WTC11 (cell line): Measurements from ENCODE around the gene NHSL1. TPM values are rescaled to one million over a fixed set of nuclear protein-coding genes. Genes with fewer than 3 reads are reported as not detected.

ENCODE experiments used
- ATAC-seq: fragments of 200-7000 bp; cut with Tn5 transposase; 2 replicates; pipeline ENCODE4 v1.10.0; 2021; ENCODE audit warnings: mild to moderate bottlenecking, moderate library complexity
- CTCF ChIA-PET: fragments of 300-600 bp; sonication (Branson Sonifier 250); formaldehyde crosslinking; loops from one replicate; lab custom pipeline; 2021; ENCODE audit warnings: antibody characterized with exemption; lab: Charles Lee
- POLR2A ChIA-PET: fragments of 350-600 bp; sonication (Branson Sonifier 250); formaldehyde crosslinking; loops from one replicate; lab custom pipeline; 2021; ENCODE audit warnings: antibody characterized with exemption; lab: Charles Lee
- DNase-seq: peaks from one replicate; pipeline ENCODE4 v3.0.0; 2021; ENCODE audit warnings: low spot score
- H3K27ac Mint-ChIP-seq: 2 replicates; pipeline ENCODE4 v1.8.0; 2021; ENCODE audit warnings: mixed read lengths
- H3K27me3 Mint-ChIP-seq: 2 replicates; pipeline ENCODE4 v1.8.0; 2021; ENCODE audit warnings: low read depth, mild to moderate bottlenecking, moderate library complexity, mixed read lengths
- H3K36me3 Mint-ChIP-seq: 2 replicates; pipeline ENCODE4 v1.8.0; 2021; ENCODE audit warnings: mixed read lengths
- H3K4me1 Mint-ChIP-seq: 2 replicates; pipeline ENCODE4 v1.8.0; 2022; ENCODE audit warnings: mixed read lengths
- H3K4me3 Mint-ChIP-seq: 2 replicates; pipeline ENCODE4 v1.8.0; 2021; ENCODE audit warnings: mild to moderate bottlenecking, moderate library complexity, mixed read lengths
- H3K9me3 Mint-ChIP-seq: 2 replicates; pipeline ENCODE4 v1.8.0; 2021; ENCODE audit warnings: mixed read lengths
- ELF4 ChIP-seq: sonication (generic); formaldehyde crosslinking; IDR thresholded peaks from 2 replicates; pipeline ENCODE4 v1.8.1; 2022; ENCODE audit warnings: low read depth, mild to moderate bottlenecking, moderate library complexity, missing genetic modification reagents
- EMX1 ChIP-seq: fragments of 250-450 bp; sonication (Bioruptor Pico); IDR thresholded peaks from 2 replicates; pipeline ENCODE4 v1.8.0; 2021; ENCODE audit warnings: mild to moderate bottlenecking
- GRHL2 ChIP-seq: fragments of 250-450 bp; sonication (Bioruptor Pico); IDR thresholded peaks from 2 replicates; pipeline ENCODE4 v1.8.0; 2022; ENCODE audit warnings: mild to moderate bottlenecking, moderate library complexity; ENCODE audit not compliant: insufficient replicate concordance, severe bottlenecking
- JUN ChIP-seq: sonication (generic); formaldehyde crosslinking; IDR thresholded peaks from 2 replicates; pipeline ENCODE4 v1.8.0; 2023; ENCODE audit warnings: mild to moderate bottlenecking, missing genetic modification reagents
- NFATC4 ChIP-seq: fragments of 250-450 bp; sonication (Bioruptor Pico); IDR thresholded peaks from 2 replicates; pipeline ENCODE4 v1.9.0; 2021; ENCODE audit warnings: mild to moderate bottlenecking
- NR1H2 ChIP-seq: sonication (generic); formaldehyde crosslinking; IDR thresholded peaks from 2 replicates; pipeline ENCODE4 v1.9.0; 2021; ENCODE audit warnings: mild to moderate bottlenecking, moderate library complexity, missing genetic modification reagents
- NR2C2 ChIP-seq: sonication (generic); formaldehyde crosslinking; IDR thresholded peaks from 2 replicates; pipeline ENCODE4 v1.8.0; 2022; ENCODE audit warnings: mild to moderate bottlenecking, missing genetic modification reagents
- SOX15 ChIP-seq: fragments of 250-450 bp; sonication (Bioruptor Pico); IDR thresholded peaks from 2 replicates; pipeline ENCODE4 v1.9.0; 2021; ENCODE audit warnings: mild to moderate bottlenecking
- SP1 ChIP-seq: sonication (generic); formaldehyde crosslinking; conservative IDR thresholded peaks from 2 replicates; pipeline ENCODE4 v1.8.1; 2022; ENCODE audit warnings: missing genetic modification reagents
- TCF7 ChIP-seq: sonication (generic); formaldehyde crosslinking; IDR thresholded peaks from 2 replicates; pipeline ENCODE4 v1.8.0; 2022; ENCODE audit warnings: mild to moderate bottlenecking, low read depth, missing genetic modification reagents, moderate library complexity
- TEAD1 ChIP-seq: sonication (generic); formaldehyde crosslinking; IDR thresholded peaks from 2 replicates; pipeline ENCODE4 v1.8.0; 2022; ENCODE audit warnings: mild to moderate bottlenecking, missing genetic modification reagents
- TP53 ChIP-seq: sonication (generic); formaldehyde crosslinking; IDR thresholded peaks from 2 replicates; pipeline ENCODE4 v1.8.1; 2023; ENCODE audit warnings: mild to moderate bottlenecking, missing genetic modification reagents
- ZBTB21 ChIP-seq: sonication (generic); formaldehyde crosslinking; IDR thresholded peaks from 2 replicates; pipeline ENCODE4 v1.8.1; 2023; ENCODE audit warnings: mild to moderate bottlenecking, missing genetic modification reagents, borderline replicate concordance
- ZNF138 ChIP-seq: sonication (generic); formaldehyde crosslinking; conservative IDR thresholded peaks from 2 replicates; pipeline ENCODE4 v1.8.1; 2022; ENCODE audit warnings: mild to moderate bottlenecking, moderate library complexity, missing genetic modification reagents
- ZNF219 ChIP-seq: sonication (generic); formaldehyde crosslinking; IDR thresholded peaks from 2 replicates; pipeline ENCODE4 v1.8.0; 2023; ENCODE audit warnings: missing genetic modification reagents, mild to moderate bottlenecking, borderline replicate concordance
- ZNF317 ChIP-seq: sonication (generic); formaldehyde crosslinking; IDR thresholded peaks from 2 replicates; pipeline ENCODE4 v1.8.1; 2023; ENCODE audit warnings: low read depth, mild to moderate bottlenecking, moderate library complexity, missing genetic modification reagents, borderline replicate concordance
- ZNF423 ChIP-seq: fragments of 250-450 bp; sonication (Bioruptor Pico); IDR thresholded peaks from 2 replicates; pipeline ENCODE4 v2.1.2; 2022; ENCODE audit warnings: mild to moderate bottlenecking, moderate library complexity
- ZNF671 ChIP-seq: fragments of 250-450 bp; sonication (Bioruptor Pico); IDR thresholded peaks from 2 replicates; pipeline ENCODE4 v1.8.0; 2021; ENCODE audit warnings: mild to moderate bottlenecking
- total RNA-seq: library from RNA; stranded (reverse); gene quantifications from 3 replicates; pipeline ENCODE4 v1.2.3, GENCODE V29; 2021
- TF ChIP-seq, protein P1 (sequence below): fragments of 250-450 bp; sonication (Bioruptor Pico); IDR thresholded peaks from 2 replicates; pipeline ENCODE4 v2.1.2; 2022; ENCODE audit warnings: mild to moderate bottlenecking, moderate library complexity
- TF ChIP-seq, protein P2 (sequence below): sonication (generic); formaldehyde crosslinking; IDR thresholded peaks from 2 replicates; pipeline ENCODE4 v1.8.1; 2023; ENCODE audit warnings: mild to moderate bottlenecking, missing genetic modification reagents
- TF ChIP-seq, protein P3 (sequence below): sonication (generic); formaldehyde crosslinking; IDR thresholded peaks from 2 replicates; pipeline ENCODE4 v1.8.1; 2022; ENCODE audit warnings: missing genetic modification reagents, borderline replicate concordance
- TF ChIP-seq, protein P4 (sequence below): sonication (generic); formaldehyde crosslinking; IDR thresholded peaks from 2 replicates; pipeline ENCODE4 v1.8.1; 2022; ENCODE audit warnings: mild to moderate bottlenecking, moderate library complexity, missing genetic modification reagents
- TF ChIP-seq, protein P5 (sequence below): fragments of 250-450 bp; sonication (Bioruptor Pico); IDR thresholded peaks from 2 replicates; pipeline ENCODE4 v1.9.0; 2021; ENCODE audit warnings: mild to moderate bottlenecking, borderline replicate concordance
- TF ChIP-seq, protein P6 (sequence below): sonication (generic); formaldehyde crosslinking; IDR thresholded peaks from 2 replicates; pipeline ENCODE4 v1.8.0; 2022; ENCODE audit warnings: mild to moderate bottlenecking, missing genetic modification reagents
- TF ChIP-seq, protein P7 (sequence below): fragments of 250-450 bp; sonication (Bioruptor Pico); IDR thresholded peaks from 2 replicates; pipeline ENCODE4 v1.9.0; 2021; ENCODE audit warnings: mild to moderate bottlenecking

The NHSL1 gene
- total RNA-seq, 1 experiment from 2014 or later, result 31.1 TPM

DNA sequence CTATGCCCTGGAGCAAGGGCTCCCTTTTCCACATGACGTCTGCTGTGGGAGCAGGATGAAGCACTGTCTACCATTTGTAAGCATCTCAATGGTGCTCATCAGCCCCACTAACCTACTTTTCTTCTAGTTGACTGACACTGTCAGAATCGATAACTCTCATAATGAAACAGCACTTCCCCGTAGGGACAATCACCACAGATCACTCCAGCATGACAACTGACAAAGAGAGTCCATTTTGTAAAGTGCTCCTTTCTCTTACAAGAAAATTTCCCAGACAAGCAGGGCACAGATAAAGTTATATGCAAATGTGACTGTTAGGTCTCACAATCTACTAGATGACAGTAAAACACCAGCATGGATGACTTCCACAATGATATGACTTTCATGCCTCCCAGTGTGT lies 48.8 kb downstream of the NHSL1 start (continued):
- TF ChIP-seq NR2C2 (CRISPR knock-in tag), result no peak
- no peak for TF ChIP-seq ZNF219 (CRISPR knock-in tag)
- TF ChIP-seq, protein P1, sequence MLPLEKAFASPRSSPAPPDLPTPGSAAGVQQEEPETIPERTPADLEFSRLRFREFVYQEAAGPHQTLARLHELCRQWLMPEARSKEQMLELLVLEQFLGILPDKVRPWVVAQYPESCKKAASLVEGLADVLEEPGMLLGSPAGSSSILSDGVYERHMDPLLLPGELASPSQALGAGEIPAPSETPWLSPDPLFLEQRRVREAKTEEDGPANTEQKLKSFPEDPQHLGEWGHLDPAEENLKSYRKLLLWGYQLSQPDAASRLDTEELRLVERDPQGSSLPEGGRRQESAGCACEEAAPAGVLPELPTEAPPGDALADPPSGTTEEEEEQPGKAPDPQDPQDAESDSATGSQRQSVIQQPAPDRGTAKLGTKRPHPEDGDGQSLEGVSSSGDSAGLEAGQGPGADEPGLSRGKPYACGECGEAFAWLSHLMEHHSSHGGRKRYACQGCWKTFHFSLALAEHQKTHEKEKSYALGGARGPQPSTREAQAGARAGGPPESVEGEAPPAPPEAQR (CRISPR knock-in tag), result no peak
- no peak for TF ChIP-seq EMX1 (CRISPR knock-in tag)
- no peak for TF ChIP-seq SP1
- TF ChIP-seq, protein P2, sequence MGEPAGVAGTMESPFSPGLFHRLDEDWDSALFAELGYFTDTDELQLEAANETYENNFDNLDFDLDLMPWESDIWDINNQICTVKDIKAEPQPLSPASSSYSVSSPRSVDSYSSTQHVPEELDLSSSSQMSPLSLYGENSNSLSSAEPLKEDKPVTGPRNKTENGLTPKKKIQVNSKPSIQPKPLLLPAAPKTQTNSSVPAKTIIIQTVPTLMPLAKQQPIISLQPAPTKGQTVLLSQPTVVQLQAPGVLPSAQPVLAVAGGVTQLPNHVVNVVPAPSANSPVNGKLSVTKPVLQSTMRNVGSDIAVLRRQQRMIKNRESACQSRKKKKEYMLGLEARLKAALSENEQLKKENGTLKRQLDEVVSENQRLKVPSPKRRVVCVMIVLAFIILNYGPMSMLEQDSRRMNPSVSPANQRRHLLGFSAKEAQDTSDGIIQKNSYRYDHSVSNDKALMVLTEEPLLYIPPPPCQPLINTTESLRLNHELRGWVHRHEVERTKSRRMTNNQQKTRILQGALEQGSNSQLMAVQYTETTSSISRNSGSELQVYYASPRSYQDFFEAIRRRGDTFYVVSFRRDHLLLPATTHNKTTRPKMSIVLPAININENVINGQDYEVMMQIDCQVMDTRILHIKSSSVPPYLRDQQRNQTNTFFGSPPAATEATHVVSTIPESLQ, result no peak
- no peak for TF ChIP-seq ZBTB21
- TF ChIP-seq ZNF317 (CRISPR knock-in tag), result no peak
- TF ChIP-seq ZNF671, result no peak
- TF ChIP-seq NR1H2 (CRISPR knock-in tag), result no peak

DNA sequence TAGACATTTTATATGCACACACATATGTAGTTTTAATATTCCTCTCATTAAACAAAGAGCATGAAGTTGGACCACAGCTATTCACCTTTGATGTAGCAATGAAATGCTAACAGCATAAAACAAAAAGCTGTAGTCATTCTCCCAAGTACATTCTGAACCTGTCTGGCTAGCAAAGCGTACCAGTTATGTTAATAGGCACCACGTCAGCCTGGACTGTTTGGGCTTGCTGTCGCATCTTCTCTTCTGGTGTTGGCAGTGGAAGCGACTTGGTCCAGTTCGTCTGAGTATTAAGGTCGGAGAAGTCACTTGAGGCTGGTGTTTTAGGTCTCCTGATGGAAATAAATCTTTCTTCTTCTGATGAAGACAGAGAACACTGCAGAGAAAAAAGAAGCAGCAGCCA lies 52.5 kb downstream of the NHSL1 start:
- no peak for ATAC-seq
- H3K4me3 Mint-ChIP-seq, result no peak overlapping the region
- no peaks in the 10 kb centered on the region for H3K27me3 Mint-ChIP-seq
- no peak overlapping the region for H3K27ac Mint-ChIP-seq
- H3K4me1 Mint-ChIP-seq, result no peaks in the 10 kb centered on the region
- CTCF ChIA-PET, result interaction anchor here (0.6 kb wide), 1 partner anchor 292 kb away, joined by 3 read pairs; no protein-coding TSS in a partner anchor
- DNase-seq, result no peak
- H3K9me3 Mint-ChIP-seq, result no peaks in the 10 kb centered on the region
- H3K36me3 Mint-ChIP-seq, result peaks cover 8% of the 10 kb centered on the region
- POLR2A ChIA-PET, result interaction anchor here (0.9 kb wide), 1 partner anchor 16 kb away, joined by 3 read pairs; no protein-coding TSS in a partner anchor
- TF ChIP-seq NR2C2 (CRISPR knock-in tag) (no peak), GRHL2 (CRISPR knock-in tag) (no peak), JUN (CRISPR knock-in tag) (no peak), ZNF138 (CRISPR knock-in tag) (no peak), ZNF423 (no peak), NFATC4 (CRISPR knock-in tag) (no peak), TP53 (no peak), TEAD1 (CRISPR knock-in tag) (no peak), SOX15 (CRISPR knock-in tag) (no peak), TCF7 (CRISPR knock-in tag) (no peak), ELF4 (CRISPR knock-in tag) (no peak)
- TF ChIP-seq, protein P3, sequence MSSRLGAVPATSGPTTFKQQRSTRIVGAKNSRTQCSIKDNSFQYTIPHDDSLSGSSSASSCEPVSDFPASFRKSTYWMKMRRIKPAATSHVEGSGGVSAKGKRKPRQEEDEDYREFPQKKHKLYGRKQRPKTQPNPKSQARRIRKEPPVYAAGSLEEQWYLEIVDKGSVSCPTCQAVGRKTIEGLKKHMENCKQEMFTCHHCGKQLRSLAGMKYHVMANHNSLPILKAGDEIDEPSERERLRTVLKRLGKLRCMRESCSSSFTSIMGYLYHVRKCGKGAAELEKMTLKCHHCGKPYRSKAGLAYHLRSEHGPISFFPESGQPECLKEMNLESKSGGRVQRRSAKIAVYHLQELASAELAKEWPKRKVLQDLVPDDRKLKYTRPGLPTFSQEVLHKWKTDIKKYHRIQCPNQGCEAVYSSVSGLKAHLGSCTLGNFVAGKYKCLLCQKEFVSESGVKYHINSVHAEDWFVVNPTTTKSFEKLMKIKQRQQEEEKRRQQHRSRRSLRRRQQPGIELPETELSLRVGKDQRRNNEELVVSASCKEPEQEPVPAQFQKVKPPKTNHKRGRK (CRISPR knock-in tag), result no peak
- TF ChIP-seq, protein P4, sequence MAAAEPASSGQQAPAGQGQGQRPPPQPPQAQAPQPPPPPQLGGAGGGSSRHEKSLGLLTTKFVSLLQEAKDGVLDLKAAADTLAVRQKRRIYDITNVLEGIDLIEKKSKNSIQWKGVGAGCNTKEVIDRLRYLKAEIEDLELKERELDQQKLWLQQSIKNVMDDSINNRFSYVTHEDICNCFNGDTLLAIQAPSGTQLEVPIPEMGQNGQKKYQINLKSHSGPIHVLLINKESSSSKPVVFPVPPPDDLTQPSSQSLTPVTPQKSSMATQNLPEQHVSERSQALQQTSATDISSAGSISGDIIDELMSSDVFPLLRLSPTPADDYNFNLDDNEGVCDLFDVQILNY (CRISPR knock-in tag), result no peak
- TF ChIP-seq, protein P5, sequence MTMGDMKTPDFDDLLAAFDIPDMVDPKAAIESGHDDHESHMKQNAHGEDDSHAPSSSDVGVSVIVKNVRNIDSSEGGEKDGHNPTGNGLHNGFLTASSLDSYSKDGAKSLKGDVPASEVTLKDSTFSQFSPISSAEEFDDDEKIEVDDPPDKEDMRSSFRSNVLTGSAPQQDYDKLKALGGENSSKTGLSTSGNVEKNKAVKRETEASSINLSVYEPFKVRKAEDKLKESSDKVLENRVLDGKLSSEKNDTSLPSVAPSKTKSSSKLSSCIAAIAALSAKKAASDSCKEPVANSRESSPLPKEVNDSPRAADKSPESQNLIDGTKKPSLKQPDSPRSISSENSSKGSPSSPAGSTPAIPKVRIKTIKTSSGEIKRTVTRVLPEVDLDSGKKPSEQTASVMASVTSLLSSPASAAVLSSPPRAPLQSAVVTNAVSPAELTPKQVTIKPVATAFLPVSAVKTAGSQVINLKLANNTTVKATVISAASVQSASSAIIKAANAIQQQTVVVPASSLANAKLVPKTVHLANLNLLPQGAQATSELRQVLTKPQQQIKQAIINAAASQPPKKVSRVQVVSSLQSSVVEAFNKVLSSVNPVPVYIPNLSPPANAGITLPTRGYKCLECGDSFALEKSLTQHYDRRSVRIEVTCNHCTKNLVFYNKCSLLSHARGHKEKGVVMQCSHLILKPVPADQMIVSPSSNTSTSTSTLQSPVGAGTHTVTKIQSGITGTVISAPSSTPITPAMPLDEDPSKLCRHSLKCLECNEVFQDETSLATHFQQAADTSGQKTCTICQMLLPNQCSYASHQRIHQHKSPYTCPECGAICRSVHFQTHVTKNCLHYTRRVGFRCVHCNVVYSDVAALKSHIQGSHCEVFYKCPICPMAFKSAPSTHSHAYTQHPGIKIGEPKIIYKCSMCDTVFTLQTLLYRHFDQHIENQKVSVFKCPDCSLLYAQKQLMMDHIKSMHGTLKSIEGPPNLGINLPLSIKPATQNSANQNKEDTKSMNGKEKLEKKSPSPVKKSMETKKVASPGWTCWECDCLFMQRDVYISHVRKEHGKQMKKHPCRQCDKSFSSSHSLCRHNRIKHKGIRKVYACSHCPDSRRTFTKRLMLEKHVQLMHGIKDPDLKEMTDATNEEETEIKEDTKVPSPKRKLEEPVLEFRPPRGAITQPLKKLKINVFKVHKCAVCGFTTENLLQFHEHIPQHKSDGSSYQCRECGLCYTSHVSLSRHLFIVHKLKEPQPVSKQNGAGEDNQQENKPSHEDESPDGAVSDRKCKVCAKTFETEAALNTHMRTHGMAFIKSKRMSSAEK (CRISPR knock-in tag), result no peak
- TF ChIP-seq, protein P6, sequence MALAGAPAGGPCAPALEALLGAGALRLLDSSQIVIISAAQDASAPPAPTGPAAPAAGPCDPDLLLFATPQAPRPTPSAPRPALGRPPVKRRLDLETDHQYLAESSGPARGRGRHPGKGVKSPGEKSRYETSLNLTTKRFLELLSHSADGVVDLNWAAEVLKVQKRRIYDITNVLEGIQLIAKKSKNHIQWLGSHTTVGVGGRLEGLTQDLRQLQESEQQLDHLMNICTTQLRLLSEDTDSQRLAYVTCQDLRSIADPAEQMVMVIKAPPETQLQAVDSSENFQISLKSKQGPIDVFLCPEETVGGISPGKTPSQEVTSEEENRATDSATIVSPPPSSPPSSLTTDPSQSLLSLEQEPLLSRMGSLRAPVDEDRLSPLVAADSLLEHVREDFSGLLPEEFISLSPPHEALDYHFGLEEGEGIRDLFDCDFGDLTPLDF (CRISPR knock-in tag), result no peak
- TF ChIP-seq, protein P7, sequence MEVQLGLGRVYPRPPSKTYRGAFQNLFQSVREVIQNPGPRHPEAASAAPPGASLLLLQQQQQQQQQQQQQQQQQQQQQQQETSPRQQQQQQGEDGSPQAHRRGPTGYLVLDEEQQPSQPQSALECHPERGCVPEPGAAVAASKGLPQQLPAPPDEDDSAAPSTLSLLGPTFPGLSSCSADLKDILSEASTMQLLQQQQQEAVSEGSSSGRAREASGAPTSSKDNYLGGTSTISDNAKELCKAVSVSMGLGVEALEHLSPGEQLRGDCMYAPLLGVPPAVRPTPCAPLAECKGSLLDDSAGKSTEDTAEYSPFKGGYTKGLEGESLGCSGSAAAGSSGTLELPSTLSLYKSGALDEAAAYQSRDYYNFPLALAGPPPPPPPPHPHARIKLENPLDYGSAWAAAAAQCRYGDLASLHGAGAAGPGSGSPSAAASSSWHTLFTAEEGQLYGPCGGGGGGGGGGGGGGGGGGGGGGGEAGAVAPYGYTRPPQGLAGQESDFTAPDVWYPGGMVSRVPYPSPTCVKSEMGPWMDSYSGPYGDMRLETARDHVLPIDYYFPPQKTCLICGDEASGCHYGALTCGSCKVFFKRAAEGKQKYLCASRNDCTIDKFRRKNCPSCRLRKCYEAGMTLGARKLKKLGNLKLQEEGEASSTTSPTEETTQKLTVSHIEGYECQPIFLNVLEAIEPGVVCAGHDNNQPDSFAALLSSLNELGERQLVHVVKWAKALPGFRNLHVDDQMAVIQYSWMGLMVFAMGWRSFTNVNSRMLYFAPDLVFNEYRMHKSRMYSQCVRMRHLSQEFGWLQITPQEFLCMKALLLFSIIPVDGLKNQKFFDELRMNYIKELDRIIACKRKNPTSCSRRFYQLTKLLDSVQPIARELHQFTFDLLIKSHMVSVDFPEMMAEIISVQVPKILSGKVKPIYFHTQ (CRISPR knock-in tag), result no peak
